IPS-18c (cell line): Measurements from ENCODE around the gene SPATS2.

ENCODE experiments used
- H3K4me3 ChIP-seq: 2 replicates; pipeline ENCODE4 v1.7.0; 2013; ENCODE audit warnings: low read depth, mild to moderate bottlenecking, low read length, moderate library complexity; ENCODE audit not compliant: insufficient read depth
- H3K9me3 ChIP-seq: one replicate; pipeline ENCODE4 v1.6.1; 2013; ENCODE audit warnings: mild to moderate bottlenecking, low read length, moderate library complexity; ENCODE audit not compliant: control insufficient read depth, insufficient read depth

Gene SPATS2

GRCh38 chr12:49465132-49465531, 97.9 kb downstream of the SPATS2 start:
- no peak overlapping the region for H3K4me3 ChIP-seq
- H3K9me3 ChIP-seq: no peaks in the 10 kb centered on the region

- no peaks in the 10 kb centered on the region for H3K9me3 ChIP-seq
- no peak overlapping the region for H3K4me3 ChIP-seq
Observed at GRCh38 chr12:49470986-49471385, 103.7 kb downstream of the SPATS2 start.

- Histone ChIP-seq H3K4me3 (no peak overlapping the region), H3K9me3 (no peaks in the 10 kb centered on the region)
Observed at GRCh38 chr12:49471557-49471956, 104.3 kb downstream of the SPATS2 start.

GRCh38 chr12:49476091-49476490, 108.8 kb downstream of the SPATS2 start:
- Histone ChIP-seq H3K9me3 (no peaks in the 10 kb centered on the region), H3K4me3 (no peak overlapping the region)

GRCh38 chr12:49478949-49479664, 111.8 kb downstream of the SPATS2 start:
- no peaks in the 10 kb centered on the region for H3K9me3 ChIP-seq
- no peak overlapping the region; the same call in 1 of the 2 replicates for H3K4me3 ChIP-seq

GRCh38 chr12:49482095-49483051, 115.1 kb downstream of the SPATS2 start:
- Histone ChIP-seq H3K9me3 (no peaks in the 10 kb centered on the region), H3K4me3 (no peak overlapping the region)

- no peak overlapping the region for H3K4me3 ChIP-seq
- H3K9me3 ChIP-seq: no peaks in the 10 kb centered on the region
Observed at GRCh38 chr12:49483619-49484018, 116.4 kb downstream of the SPATS2 start.

GRCh38 chr12:49487605-49488004, 120.3 kb downstream of the SPATS2 start:
- no peaks in the 10 kb centered on the region for H3K9me3 ChIP-seq
- no peak overlapping the region for H3K4me3 ChIP-seq

GRCh38 chr12:49489154-49489553, 121.9 kb downstream of the SPATS2 start:
- no peaks in the 10 kb centered on the region for H3K9me3 ChIP-seq

GRCh38 chr12:49489720-49490119, 122.5 kb downstream of the SPATS2 start:
- H3K4me3 ChIP-seq: no peak overlapping the region
- no peaks in the 10 kb centered on the region for H3K9me3 ChIP-seq

More at GRCh38 chr12:49489154-49489553, 121.9 kb downstream of the SPATS2 start:
- H3K4me3 ChIP-seq: no peak overlapping the region

- Histone ChIP-seq H3K4me3 (no peak overlapping the region), H3K9me3 (no peaks in the 10 kb centered on the region)
Observed at GRCh38 chr12:49491823-49492222, 124.6 kb downstream of the SPATS2 start.

GRCh38 chr12:49493900-49494299, 126.6 kb downstream of the SPATS2 start:
- Histone ChIP-seq H3K9me3 (no peaks in the 10 kb centered on the region), H3K4me3 (no peak overlapping the region)

- H3K9me3 ChIP-seq: no peaks in the 10 kb centered on the region
- H3K4me3 ChIP-seq: no peak overlapping the region
Observed at GRCh38 chr12:49496417-49497360, 129.4 kb downstream of the SPATS2 start.

GRCh38 chr12:49501895-49502294, 134.6 kb downstream of the SPATS2 start:
- Histone ChIP-seq H3K4me3 (no peak overlapping the region), H3K9me3 (no peaks in the 10 kb centered on the region)

- H3K4me3 ChIP-seq: no peak overlapping the region
- no peaks in the 10 kb centered on the region for H3K9me3 ChIP-seq
Observed at GRCh38 chr12:49502590-49502989, 135.3 kb downstream of the SPATS2 start.

GRCh38 chr12:49503674-49504180, 136.5 kb downstream of the SPATS2 start:
- no peak overlapping the region for H3K4me3 ChIP-seq

GRCh38 chr12:49505672-49506071, 138.4 kb downstream of the SPATS2 start:
- H3K9me3 ChIP-seq: no peaks in the 10 kb centered on the region
- H3K4me3 ChIP-seq: no peak overlapping the region

More at GRCh38 chr12:49503674-49504180, 136.5 kb downstream of the SPATS2 start:
- H3K9me3 ChIP-seq: no peaks in the 10 kb centered on the region
